Keratinocyte (primary cell): ENCODE data around the gene TMCC1. TPM values are rescaled to one million over a fixed set of nuclear protein-coding genes. Genes with fewer than 3 reads are reported as not detected.

ENCODE experiments used
- DNase-seq: peaks from one replicate; pipeline ENCODE4 v3.0.0-alpha.2; 2011; ENCODE audit warnings: low read depth, missing footprints, low spot score
- FAIRE-seq: peaks from 2 replicates; lab custom pipeline; 2011; peaks lifted over from hg19 to GRCh38; lab: Jason Lieb, UNC
- H2AFZ ChIP-seq: 2 replicates; pipeline ENCODE4 v1.6.0; 2012; ENCODE audit warnings: low read length, control low read depth, inconsistent platforms; ENCODE audit not compliant: control insufficient read depth
- H3K27ac ChIP-seq: 2 replicates; pipeline ENCODE4 v1.5.1; 2011; ENCODE audit warnings: low read length; ENCODE audit not compliant: control insufficient read depth, insufficient read depth
- H3K27me3 ChIP-seq: 3 replicates; pipeline ENCODE4 v1.6.0; 2011; ENCODE audit warnings: low read length; ENCODE audit not compliant: control insufficient read depth, insufficient read depth; ENCODE audit errors: extremely low read depth
- H3K36me3 ChIP-seq, 2 experiments: 2 replicates in 1 of 2; 3 replicates in 1 of 2; pipeline ENCODE4 v1.5.1; 2011; ENCODE audit warnings: low read length in 2 of 2, mild to moderate bottlenecking in 1 of 2; ENCODE audit not compliant: control insufficient read depth in 2 of 2, insufficient read depth in 2 of 2; ENCODE audit errors: extremely low read depth in 1 of 2
- H3K4me1 ChIP-seq: 3 replicates; pipeline ENCODE4 v1.5.1; 2011; ENCODE audit warnings: low read length; ENCODE audit not compliant: control insufficient read depth, insufficient read depth; ENCODE audit errors: extremely low read depth
- H3K4me2 ChIP-seq: 3 replicates; pipeline ENCODE4 v1.6.0; 2011; ENCODE audit warnings: low read depth, low read length; ENCODE audit not compliant: control insufficient read depth, insufficient read depth; ENCODE audit errors: extremely low read depth
- H3K4me3 ChIP-seq, 3 experiments: fragments of 200-600 bp in 1 of 3; sonication (generic) in 1 of 3; 2 replicates in 2 of 3; 3 replicates in 1 of 3; pipeline ENCODE4 v1.5.1; 2011 to 2016; ENCODE audit warnings: low read length in 3 of 3, mild to moderate bottlenecking in 3 of 3, control low read depth in 2 of 3, inconsistent platforms in 1 of 3, low read depth in 1 of 3, mixed read lengths in 1 of 3, mixed run types in 1 of 3, moderate library complexity in 1 of 3; ENCODE audit not compliant: control insufficient read depth in 2 of 3, insufficient read depth in 2 of 3; ENCODE audit errors: extremely low read depth in 1 of 3
- H3K79me2 ChIP-seq: 2 replicates; pipeline ENCODE4 v1.6.0; 2012; ENCODE audit warnings: low read length; ENCODE audit not compliant: control insufficient read depth, insufficient read depth
- H3K9ac ChIP-seq: 3 replicates; pipeline ENCODE4 v1.6.0; 2011; ENCODE audit warnings: low read length; ENCODE audit not compliant: control insufficient read depth, insufficient read depth; ENCODE audit errors: extremely low read depth
- H3K9me1 ChIP-seq: 3 replicates; pipeline ENCODE4 v1.6.0; 2011; ENCODE audit warnings: low read length; ENCODE audit not compliant: control insufficient read depth, insufficient read depth; ENCODE audit errors: extremely low read depth
- H3K9me3 ChIP-seq: 2 replicates; pipeline ENCODE4 v1.5.1; 2012; ENCODE audit warnings: low read depth, low read length; ENCODE audit not compliant: control insufficient read depth
- H4K20me1 ChIP-seq: 3 replicates; pipeline ENCODE4 v1.6.0; 2011; ENCODE audit warnings: low read length; ENCODE audit not compliant: control insufficient read depth, insufficient read depth; ENCODE audit errors: extremely low read depth
- CTCF ChIP-seq, 3 experiments: IDR thresholded peaks in 1 of 3; conservative IDR thresholded peaks in 1 of 3; optimal IDR thresholded peaks in 1 of 3; 2 replicates in 2 of 3; 3 replicates in 1 of 3; pipeline versions ENCODE3 to v1.5.1; 2011; ENCODE audit warnings: low read length in 3 of 3, mild to moderate bottlenecking in 3 of 3, moderate library complexity in 2 of 3, control low read depth in 1 of 3, inconsistent platforms in 1 of 3; ENCODE audit not compliant: insufficient read depth in 2 of 3; ENCODE audit errors: extremely low read depth in 1 of 3
- EZH2 ChIP-seq: IDR thresholded peaks from one replicate; pipeline ENCODE4 v1.6.1; 2012; ENCODE audit warnings: inconsistent platforms, mild to moderate bottlenecking, low read length, moderate library complexity
- dilution Hi-C: fragments of 300-500 bp; cut with MboI; formaldehyde crosslinking; loops from one replicate; pipeline ENCODE4 v1.7.0; 2020; ENCODE audit warnings: low sequenced_read_pairs; ENCODE audit not compliant: extremely low pct_ligation_motif_present
- polyA plus RNA-seq, 5 experiments: library from polyadenylated mRNA; depleted of rRNA in 3 of 5; stranded (reverse) in 3 of 5; stranded (forward) in 1 of 5; unstranded in 1 of 5; fragments of >200 nt; gene quantifications; 1 replicate in 1 of 5; 2 replicates in 3 of 5; 3 replicates in 1 of 5; pipeline versions ENCODE4 v1.2.1 to v1.2.3, GENCODE V29; 2011 to 2012; ENCODE audit warnings: missing spikeins in 2 of 5, low read depth in 1 of 5, low replicate concordance in 1 of 5

TMCC1 gene
- polyA plus RNA-seq, 1 donor (not counting 4 experiments of a cell fraction or from before 2014, with no cell fraction given), result 27.7 TPM

DNA sequence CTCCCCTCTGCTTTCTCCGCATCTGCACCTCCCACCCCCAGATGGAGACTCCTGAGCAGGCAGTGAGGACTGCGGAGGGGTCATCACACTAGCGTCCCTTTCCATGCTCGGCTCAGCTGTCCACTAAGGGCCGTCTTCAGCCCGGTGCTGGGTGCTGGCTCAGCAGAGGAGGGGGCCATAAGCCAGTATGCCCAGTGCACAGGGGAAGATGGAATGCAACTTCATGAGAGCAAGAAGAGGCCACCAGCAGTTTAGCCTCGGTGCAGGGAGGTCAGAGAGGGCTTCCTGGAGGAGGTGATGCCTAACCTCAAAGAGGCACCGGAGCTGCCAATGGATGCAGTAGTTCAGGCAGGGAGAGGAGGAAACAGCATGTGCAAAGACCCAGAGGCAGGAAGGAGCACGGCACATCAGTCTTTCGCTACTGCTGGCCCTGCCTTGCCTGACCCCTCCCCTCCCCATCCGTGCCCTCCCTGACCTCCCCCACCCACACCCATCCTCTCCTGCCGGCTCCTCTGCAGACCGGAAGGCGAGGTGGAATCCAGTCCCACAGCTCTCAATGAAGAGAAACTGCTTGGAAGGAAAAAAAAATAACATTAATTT lies 271.8 kb downstream of the TMCC1 start:
- Histone ChIP-seq H3K4me2 (no peak overlapping the region), H2AFZ (no peak overlapping the region), H4K20me1 (no peaks in the 10 kb centered on the region), H3K36me3 (no peaks in the 10 kb centered on the region), H3K27ac (no peak overlapping the region), H3K79me2 (no peaks in the 10 kb centered on the region), H3K9me3 (no peaks in the 10 kb centered on the region), H3K9ac (no peak overlapping the region), H3K27me3 (no peaks in the 10 kb centered on the region), H3K4me1 (peaks cover 13% of the 10 kb centered on the region), H3K9me1 (no peaks in the 10 kb centered on the region), H3K4me3 (no peak overlapping the region)
- no peak for DNase-seq
- FAIRE-seq, result no peak
- TF ChIP-seq EZH2 (no peak), CTCF (optimal IDR thresholded peaks at IDR 0.05 in 1 of 3, IDR thresholded peaks at IDR 0.05 in 1 of 3, conservative IDR thresholded peaks at IDR 0.05 in 1 of 3; ENCODE audit: extremely low read depth in 1 of 3, insufficient read depth in 2 of 3, low read length in 3 of 3) (no peak)
- dilution Hi-C loops, result no loop called here

GRCh38 chr3:129620828-129621559 lies 272.5 kb downstream of the TMCC1 start:
- dilution Hi-C loops, result no loop called here
- TF ChIP-seq EZH2, result no peak
- Histone ChIP-seq H3K9me3 (no peaks in the 10 kb centered on the region), H3K9ac (no peak overlapping the region), H3K4me1 (peaks cover 7% of the 10 kb centered on the region), H3K36me3 (no peaks in the 10 kb centered on the region), H3K27ac (no peak overlapping the region), H3K27me3 (no peaks in the 10 kb centered on the region), H3K4me2 (no peak overlapping the region), H3K4me3 (no peak overlapping the region), H3K9me1 (no peaks in the 10 kb centered on the region), H4K20me1 (no peaks in the 10 kb centered on the region), H2AFZ (no peak overlapping the region), H3K79me2 (no peaks in the 10 kb centered on the region)
- no peak for DNase-seq
- FAIRE-seq, result no peak
